ENCODE data around the gene REXO4. TPM values are rescaled to one million over a fixed set of nuclear protein-coding genes. Genes with fewer than 3 reads are reported as not detected.

REXO4 gene
- total and polyA plus RNA-seq, 12 donors: 18.9 to 27.6 (median 22.8) TPM

DNA sequence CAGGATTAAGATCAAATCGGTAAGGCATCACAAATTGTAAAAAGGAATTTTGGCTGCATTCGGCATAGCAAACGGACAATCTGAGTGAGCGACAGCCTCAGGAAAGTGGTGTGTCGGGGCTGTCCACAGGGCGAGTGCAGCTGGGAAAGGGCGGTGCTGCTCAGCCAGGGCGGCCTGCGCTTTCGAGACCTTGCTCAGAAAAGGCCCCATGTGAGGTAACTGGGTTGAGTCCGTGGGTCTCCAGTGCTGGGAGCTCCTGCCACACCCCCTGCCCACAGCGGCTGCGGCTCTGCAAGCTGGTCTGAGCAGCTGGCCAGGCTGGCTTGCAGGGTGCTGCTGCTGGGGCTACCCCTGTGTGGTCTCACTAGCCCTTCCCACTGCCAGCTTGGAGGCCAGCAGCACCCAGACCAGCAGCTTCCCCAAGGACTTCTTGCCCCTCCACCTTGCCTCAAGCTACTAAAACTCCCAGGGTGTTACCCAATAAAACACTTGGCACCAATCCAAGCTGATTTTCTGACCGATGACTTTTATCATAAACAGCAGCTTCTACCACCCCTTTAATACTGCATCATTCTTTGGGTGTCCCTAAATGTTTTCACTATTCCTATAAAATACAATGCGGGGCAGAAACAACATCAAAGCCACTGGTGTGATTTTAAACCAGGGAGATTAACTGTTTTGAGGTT lies 55.3 kb downstream of the REXO4 start:
- intact Hi-C loops (cut with DNase I): no loop called here
- Histone ChIP-seq H3K36me3 (replicated peaks in 1 of 2) (peaks cover 0 to 70% of the 10 kb centered on the region in 2 donors), H3K4me3 (no peak overlapping the region), H3K27me3 (no peaks in the 10 kb centered on the region), H3K27ac (no peak overlapping the region), H3K4me1 (replicated peaks in 1 of 2) (peaks cover 0 to 32% of the 10 kb centered on the region in 2 donors), H3K9me3 (replicated peaks in 1 of 3) (no peaks in the 10 kb centered on the region)
- WGBS, 4 donors: 85 to 90% (median 90%) methylated on average over 14 to 15 of the region's 15 CpGs
- TF ChIP-seq, protein P1, sequence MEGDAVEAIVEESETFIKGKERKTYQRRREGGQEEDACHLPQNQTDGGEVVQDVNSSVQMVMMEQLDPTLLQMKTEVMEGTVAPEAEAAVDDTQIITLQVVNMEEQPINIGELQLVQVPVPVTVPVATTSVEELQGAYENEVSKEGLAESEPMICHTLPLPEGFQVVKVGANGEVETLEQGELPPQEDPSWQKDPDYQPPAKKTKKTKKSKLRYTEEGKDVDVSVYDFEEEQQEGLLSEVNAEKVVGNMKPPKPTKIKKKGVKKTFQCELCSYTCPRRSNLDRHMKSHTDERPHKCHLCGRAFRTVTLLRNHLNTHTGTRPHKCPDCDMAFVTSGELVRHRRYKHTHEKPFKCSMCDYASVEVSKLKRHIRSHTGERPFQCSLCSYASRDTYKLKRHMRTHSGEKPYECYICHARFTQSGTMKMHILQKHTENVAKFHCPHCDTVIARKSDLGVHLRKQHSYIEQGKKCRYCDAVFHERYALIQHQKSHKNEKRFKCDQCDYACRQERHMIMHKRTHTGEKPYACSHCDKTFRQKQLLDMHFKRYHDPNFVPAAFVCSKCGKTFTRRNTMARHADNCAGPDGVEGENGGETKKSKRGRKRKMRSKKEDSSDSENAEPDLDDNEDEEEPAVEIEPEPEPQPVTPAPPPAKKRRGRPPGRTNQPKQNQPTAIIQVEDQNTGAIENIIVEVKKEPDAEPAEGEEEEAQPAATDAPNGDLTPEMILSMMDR (IDR thresholded peaks at IDR 0.05): no peak
- no peak for TF ChIP-seq POLR2A (IDR thresholded peaks at IDR 0.05)
- DNase-seq: peak in 1 of 7 donors; percentile 18

DNA sequence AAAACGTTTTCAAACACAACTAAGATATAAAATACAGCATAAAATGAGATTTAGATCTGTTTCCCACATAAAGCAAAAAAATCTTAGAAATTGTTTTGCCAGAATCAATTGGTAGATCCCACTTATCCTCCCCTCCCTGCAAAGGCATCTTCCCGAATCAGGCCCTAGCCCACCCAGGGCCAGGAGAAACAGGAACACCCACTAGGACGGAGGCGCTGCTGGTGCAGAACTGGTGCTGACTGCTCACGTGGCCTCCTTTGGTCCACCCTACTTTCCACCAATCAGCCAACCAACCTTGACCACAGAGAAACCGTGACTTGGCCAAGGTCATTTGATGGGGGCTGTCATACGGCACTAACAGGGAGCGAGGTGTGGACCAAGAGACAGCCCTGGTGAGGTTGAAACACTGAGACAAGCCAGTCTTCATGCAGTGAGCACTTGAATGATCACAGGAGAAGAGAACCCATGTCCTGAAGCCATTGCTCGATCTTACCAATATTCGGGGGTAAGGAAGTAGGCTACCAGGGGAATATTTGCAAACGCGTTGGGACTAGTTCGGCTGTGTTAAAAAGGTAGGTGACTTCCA lies 56.2 kb downstream of the REXO4 start:
- TF ChIP-seq, protein P1 (IDR thresholded peaks at IDR 0.05): no peak
- TF ChIP-seq POLR2A (IDR thresholded peaks at IDR 0.05): no peak

DNA sequence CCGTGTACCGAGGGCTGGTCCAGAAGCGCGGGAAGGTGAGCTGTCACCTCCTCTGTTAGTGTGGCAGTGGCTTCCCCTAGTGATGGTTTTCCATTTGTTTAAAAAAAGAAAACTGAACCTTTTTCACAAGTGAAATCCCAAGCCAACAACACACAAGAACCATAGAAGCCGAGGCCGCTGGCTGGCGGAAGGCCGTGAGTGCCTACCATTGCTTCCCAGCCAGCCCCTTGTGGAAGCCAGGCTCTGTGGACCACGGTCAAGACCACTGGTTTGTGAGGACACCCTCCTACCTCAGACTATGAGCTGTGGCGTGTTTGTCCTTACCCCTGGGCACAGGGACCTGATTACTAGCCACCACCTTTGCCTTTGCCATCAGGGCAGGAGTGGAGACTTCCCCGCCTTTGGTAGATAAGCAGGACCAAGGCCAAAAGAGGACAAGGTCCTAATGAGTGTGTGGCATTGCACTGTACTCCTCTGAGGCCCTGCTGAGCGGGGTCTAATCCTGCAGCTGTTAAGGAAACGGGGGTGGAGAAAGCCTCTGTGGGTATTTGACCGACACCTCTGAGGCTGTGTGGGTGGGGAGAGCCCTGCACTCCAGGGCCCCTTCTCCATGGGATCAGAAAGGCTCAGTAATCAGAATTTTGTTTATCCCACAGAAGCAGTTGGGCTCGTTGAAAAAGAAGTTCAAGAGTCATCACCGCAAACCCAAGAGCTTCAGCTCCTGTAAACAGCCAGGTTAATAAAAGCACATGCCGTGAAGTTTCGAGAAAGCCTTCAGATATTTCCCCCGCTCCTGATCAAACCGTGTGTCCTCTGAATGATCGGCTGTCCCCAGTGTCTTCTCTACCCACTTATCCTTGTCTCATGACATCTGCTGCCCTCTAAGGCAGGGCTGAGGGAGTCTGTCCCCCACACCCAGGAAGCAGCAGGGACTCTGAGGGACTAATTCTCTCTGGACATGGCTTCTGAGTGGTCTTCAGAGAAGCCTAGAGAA lies 57.1 kb downstream of the REXO4 start:
- H3K9me3 ChIP-seq (replicated peaks in 1 of 3): no peaks in the 10 kb centered on the region
- H3K4me1 ChIP-seq (replicated peaks in 1 of 2): peaks cover 6 to 33% of the 10 kb centered on the region in 2 donors
- peak overlapping the region in 1 of 5 donors; percentile 1 for H3K27ac ChIP-seq
- H3K27me3 ChIP-seq: no peaks in the 10 kb centered on the region
- TF ChIP-seq, protein P1 (IDR thresholded peaks at IDR 0.05): no peak
- no peak for TF ChIP-seq POLR2A (IDR thresholded peaks at IDR 0.05)
- WGBS, 4 donors: 76 to 83% (median 81%) methylated on average over 19 to 21 of the region's 21 CpGs
- H3K4me3 ChIP-seq: no peak overlapping the region
- intact Hi-C loops (cut with DNase I): no loop called here
- peaks cover 0 to 55% of the 10 kb centered on the region in 2 donors for H3K36me3 ChIP-seq (replicated peaks in 1 of 2)
- DNase-seq: peak in 2 of 7 donors; percentile 26 to 44

More for the DNA sequence above, 56.2 kb downstream of the REXO4 start:
- H3K27me3 ChIP-seq: no peaks in the 10 kb centered on the region
- 54 to 69% (median 62%) methylated on average over 12 to 13 of the region's 13 CpGs for WGBS, 4 donors
- no peaks in the 10 kb centered on the region for H3K9me3 ChIP-seq (replicated peaks in 1 of 3)
- H3K4me3 ChIP-seq: no peak overlapping the region
- peaks cover 0 to 64% of the 10 kb centered on the region in 2 donors for H3K36me3 ChIP-seq (replicated peaks in 1 of 2)
- H3K4me1 ChIP-seq (replicated peaks in 1 of 2): peaks cover 5 to 32% of the 10 kb centered on the region in 2 donors
- no peak overlapping the region for H3K27ac ChIP-seq
- peak in 1 of 7 donors; percentile 29 for DNase-seq
- intact Hi-C loops (cut with DNase I): no loop called here

Data from adrenal gland (tissue), 12 donors.